GM19240 (cell line): ENCODE data around the gene CYP27A1.

Experiments used
- DNase-seq: peaks from one replicate; pipeline ENCODE4 v3.0.0; 2011; ENCODE audit warnings: low spot score; ENCODE audit not compliant: insufficient read length

The CYP27A1 gene

DNA sequence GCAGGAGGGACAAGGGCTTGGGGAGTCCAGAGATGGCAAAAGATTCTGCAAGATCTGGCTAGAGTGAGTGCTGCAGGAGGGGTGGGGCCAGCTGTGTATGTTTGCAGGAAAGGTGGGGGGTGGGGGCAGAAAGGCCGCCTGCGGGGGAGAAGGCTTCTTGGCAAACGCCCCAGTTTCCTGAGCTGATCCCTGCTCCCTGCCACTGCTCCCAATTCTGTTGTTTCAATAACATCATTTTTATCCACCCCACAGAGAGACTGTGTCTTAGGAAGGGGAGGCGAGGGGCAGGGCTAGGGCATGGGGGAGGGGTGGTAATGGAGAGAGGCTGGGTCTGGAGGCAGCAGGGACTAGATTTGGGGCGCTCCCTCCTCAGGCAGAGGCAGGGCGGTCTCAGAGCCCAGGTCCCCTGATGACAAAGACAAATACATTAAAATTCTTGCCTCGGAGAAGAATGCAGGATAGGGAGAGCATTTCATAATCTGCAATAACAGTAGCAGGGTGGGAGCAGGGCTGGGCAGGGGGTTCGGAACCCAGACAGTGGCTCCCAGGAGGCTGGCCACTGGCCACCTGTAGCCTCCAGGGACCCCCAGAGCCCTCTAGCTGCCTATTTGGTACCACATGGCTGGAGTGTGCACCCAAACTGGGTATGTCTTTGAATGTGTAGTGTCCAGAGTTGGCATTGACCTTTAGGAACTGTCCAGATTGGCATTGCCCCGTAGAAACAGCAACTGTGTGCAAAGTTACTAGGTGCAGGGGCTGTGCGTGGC is 75.6 kb downstream of the CYP27A1 start:
- no peak for DNase-seq

DNA sequence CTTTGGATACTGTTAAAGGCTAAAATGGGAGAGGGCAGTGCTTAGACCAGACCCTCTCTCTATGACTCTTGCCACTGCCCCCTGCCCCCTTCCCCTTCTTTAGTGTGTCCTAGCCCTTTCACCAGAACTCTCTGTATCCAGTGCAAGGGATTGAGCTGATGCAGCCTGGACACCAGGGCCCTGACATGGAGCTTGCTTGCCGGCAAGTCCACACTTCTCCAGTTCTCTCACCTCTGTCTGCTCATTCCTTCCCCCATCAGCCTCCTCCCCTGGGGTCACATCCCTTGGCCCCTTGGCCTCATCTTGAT is 76.1 kb downstream of the CYP27A1 start:
- DNase-seq, result no peak

- no peak for DNase-seq
Measured at GRCh38 chr2:218858671-218859555, 77.0 kb downstream of the CYP27A1 start.

DNA sequence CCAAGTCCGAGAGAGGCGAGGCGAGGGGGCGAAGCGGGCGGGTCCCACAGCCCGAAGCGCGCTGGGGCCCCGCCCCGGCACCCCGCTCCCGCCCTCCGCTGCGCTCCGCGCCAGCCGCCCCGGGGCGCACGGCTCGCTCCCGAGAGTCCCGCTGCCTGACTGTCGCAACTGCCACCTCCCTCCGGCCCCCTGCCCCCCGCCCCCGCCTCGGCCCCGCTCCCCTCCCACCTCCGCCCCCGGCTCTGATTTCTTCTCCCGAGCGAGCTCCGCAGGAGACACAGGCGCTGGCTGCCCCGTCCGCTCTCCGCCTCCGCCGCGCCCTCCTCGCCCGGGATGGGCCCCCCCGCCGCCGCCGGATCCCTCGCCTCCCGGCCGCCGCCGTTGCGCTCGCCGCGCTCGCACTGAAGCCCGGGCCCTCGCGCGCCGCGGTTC is 77.6 kb downstream of the CYP27A1 start, which contains the start of gene WNT6:
TSS of gene WNT6 (plus strand) at position 250 of the 432 bp plus-strand sequence. CDS start 233 bp downstream, outside the sequence.
- no peak for DNase-seq

DNA sequence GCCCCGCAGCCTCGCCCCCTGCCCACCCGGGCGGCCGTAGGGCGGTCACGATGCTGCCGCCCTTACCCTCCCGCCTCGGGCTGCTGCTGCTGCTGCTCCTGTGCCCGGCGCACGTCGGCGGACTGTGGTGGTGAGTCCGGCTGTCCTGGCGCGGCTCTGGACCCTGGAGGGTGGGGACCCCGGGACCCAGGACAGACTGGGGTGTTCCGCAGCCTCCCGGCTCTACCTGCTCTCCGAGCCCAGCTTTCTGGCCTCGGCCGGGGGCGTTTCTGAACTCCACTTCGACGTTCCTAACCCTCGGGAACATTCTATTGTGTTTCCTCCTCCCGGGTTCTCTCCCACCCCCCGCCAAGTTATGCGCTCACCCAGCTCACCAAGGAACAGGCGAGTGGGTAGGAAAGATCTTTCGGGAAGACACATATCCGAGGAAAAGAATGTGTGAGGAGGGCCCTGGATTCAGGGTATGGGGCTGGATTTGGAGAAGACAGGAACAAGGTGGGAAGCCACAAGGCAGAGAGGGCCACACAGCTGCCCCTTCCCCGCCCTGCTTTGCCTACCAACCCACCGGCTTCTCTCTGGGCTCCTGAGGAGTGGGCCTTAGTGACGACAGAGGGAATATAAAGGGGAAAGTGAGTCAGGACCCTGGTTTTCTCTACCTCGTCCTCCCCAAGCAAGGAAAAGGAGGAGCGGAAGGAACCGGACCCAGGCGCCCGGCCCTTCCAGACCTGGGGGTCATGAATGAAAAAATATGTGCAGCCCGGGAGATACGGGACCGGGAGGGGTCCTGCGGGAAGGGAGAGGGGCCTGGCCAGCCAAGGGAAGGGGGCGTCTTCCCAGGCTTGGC is 78.3 kb downstream of the CYP27A1 start:
- no peak for DNase-seq

GRCh38 chr2:218860950-218861381 is 79.0 kb downstream of the CYP27A1 start:
- DNase-seq, result no peak

DNA sequence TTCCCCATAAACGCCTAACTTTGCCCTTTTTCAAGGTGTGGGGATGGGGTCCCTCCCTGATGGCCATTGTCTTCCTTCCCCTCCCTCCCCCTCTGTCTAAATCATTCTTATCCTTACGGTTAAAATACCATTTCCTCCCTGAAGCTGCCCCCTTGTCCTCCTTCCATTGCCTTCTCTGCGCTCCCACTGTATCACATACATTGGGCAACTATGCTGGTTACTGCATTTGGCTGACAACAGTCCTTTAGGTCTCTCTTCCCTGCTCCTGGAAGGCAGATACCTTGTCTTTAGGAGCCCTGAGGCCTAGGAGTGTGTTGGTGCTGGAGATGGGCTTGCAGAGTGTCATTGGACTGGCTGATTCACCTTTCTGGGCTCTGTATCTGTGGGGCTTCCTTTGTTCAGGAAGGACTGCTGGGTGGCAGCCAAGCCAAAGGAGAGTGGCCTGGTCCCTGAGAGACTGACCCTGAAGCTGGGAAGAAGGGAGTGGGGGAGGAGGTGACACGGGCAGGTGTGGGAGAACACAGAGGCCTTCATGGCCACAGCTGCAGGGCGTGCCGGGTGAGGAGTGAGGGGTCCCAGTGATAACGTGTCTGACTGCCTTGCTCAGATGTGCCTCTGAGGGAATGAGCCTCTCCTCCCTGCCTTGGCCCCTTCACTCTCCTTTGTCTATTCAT is 79.8 kb downstream of the CYP27A1 start:
- no peak for DNase-seq

DNA sequence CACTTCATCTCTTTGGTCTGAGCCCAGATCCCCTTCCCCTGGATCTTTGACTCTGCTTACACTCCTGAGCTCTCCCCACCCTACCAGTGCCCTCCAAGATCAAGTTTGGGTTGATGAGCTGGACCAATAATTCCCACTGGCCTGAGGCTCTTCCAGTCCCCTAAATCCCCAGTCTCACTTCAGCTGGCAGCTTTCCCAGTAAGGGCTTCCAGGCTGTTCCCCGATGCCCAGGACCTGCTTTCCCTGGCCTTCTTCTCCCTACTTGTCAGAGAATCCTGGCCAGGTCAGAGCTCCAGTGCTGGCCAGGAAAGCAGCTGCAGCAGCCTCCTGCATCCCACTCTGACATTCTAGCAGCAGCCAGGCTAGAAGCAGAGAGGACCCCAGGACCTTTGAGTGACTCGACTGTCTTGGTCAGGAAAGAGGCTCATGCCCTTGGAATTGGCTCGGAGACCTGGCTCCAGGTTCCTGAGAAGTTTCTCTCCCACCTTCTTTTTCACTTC is 81.1 kb downstream of the CYP27A1 start:
- no peak for DNase-seq
